ENCODE results near the gene ABCB9. TPM values are rescaled to one million over a fixed set of nuclear protein-coding genes. Genes with fewer than 3 reads are reported as not detected.

Gene ABCB9
- total and polyA plus RNA-seq, 8 donors, result 4.5 to 11.8 (median 8.3) TPM

DNA sequence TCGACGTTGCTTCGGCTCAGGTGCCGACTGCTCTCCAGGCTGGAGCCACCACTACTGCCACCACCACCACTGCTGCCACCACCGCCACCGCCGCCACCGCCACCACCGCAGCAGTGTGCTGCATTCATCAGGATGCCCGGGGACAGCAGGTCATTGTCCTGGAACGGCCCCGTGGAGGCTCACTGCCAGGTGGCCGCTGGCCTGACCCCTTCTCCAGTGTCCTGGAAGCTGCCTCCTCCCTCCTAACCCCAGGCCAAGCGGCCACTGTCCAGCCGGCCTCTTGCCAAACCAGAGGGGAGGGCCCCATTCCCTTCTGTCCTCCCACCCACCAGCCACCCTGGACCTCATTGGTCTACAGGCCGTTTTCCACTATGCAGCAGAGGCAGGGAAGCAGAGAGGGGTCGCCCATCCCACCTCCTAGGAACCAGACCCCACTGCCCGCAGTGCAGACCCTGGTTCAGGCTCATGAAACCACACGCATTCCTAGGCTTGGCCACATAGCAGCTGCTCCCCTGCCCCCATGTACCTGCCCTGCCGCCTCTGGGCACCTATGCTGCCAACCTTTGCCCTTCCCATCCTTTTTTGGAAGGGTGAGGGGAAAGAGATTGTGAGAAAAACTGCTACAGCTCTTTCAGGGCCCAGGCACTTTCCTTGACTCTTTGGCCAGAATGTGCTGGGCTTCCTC lies 29.4 kb upstream of the ABCB9 start:
- H3K27ac ChIP-seq, result no peak overlapping the region
- ATAC-seq, result no peak
- TF ChIP-seq, protein P1, sequence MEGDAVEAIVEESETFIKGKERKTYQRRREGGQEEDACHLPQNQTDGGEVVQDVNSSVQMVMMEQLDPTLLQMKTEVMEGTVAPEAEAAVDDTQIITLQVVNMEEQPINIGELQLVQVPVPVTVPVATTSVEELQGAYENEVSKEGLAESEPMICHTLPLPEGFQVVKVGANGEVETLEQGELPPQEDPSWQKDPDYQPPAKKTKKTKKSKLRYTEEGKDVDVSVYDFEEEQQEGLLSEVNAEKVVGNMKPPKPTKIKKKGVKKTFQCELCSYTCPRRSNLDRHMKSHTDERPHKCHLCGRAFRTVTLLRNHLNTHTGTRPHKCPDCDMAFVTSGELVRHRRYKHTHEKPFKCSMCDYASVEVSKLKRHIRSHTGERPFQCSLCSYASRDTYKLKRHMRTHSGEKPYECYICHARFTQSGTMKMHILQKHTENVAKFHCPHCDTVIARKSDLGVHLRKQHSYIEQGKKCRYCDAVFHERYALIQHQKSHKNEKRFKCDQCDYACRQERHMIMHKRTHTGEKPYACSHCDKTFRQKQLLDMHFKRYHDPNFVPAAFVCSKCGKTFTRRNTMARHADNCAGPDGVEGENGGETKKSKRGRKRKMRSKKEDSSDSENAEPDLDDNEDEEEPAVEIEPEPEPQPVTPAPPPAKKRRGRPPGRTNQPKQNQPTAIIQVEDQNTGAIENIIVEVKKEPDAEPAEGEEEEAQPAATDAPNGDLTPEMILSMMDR (IDR thresholded peaks at IDR 0.05), result no peak
- H3K4me1 ChIP-seq, result no peaks in the 10 kb centered on the region
- no peaks in the 10 kb centered on the region for H3K27me3 ChIP-seq
- H3K36me3 ChIP-seq, result peaks cover 0 to 73% of the 10 kb centered on the region in 2 donors
- H3K9me3 ChIP-seq, result no peaks in the 10 kb centered on the region
- DNase-seq, result peak in 1 of 4 donors; percentile 75
- intact Hi-C loops (cut with DNase I), result no loop called here
- no peak overlapping the region for H3K4me3 ChIP-seq

DNA sequence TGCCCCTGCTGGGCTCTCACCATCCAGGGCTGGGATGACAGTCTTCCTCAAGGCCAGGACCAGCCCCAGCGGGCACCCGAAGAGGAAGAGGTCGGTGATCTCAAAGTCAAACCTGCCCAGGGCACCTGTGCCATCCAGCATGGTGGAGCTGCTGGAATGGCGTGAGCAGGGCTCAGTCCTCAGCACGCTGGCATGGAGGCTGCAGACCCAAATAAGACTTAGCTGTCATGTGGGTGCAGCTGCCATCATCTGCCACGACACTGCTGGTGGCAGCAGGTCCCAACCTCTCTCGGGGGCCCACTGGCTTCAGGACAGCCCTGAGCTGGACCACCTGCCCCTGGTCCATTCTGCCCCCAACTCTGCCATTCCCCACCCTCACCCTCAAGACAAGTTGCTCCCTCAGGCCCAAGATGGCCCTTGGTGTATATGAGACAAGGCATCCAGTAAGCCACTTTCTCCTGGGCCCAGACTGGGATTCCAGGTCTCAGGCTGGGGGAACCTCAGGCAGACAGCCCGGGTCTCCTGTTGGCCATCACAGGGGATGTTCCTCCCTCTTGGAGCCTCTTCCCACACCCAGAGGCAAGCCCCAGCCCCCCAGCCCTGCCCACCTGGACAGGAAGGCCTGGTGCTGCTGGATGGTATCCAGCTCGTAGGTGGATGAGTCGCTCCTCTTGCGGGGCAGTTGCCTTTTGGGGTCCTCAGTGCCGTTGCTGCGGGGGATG lies 28.7 kb upstream of the ABCB9 start:
- TF ChIP-seq, protein P1 (IDR thresholded peaks at IDR 0.05), result no peak

DNA sequence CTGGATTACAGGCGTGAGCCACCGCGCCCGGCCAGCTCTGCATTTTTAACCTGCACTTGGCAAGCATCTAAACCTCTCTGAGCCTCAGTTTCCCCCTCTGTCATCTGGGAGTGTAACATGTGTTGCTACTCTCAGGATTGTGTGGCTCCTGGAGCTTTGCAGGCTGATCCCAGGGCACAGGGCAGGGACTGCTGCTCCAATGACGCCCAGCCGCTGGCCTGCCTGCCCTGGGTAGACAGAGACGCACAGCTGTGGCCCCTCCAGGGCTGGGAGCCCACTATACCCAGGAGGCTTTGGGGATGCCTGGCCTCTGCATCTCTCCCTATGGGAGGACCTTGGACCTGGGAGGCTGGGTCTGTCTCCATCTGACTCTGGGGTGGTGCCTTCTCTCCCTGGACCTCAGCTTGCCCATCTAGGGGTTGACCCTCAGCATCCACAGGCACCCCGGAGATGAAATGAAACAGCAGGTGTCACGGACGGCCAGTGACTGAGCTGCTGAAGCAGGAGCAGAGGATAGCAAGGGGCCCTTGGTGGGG lies 27.9 kb upstream of the ABCB9 start:
- ATAC-seq (no peak), DNase-seq (peak in 1 of 4 donors; percentile 42)
- Histone ChIP-seq H3K4me1 (no peaks in the 10 kb centered on the region), H3K27ac (no peak overlapping the region), H3K4me3 (no peak overlapping the region), H3K36me3 (peaks cover 0 to 72% of the 10 kb centered on the region in 2 donors), H3K9me3 (no peaks in the 10 kb centered on the region), H3K27me3 (no peaks in the 10 kb centered on the region)
- intact Hi-C loops (cut with DNase I), result no loop called here
- TF ChIP-seq, protein P1 (IDR thresholded peaks at IDR 0.05), result no peak

More for the DNA sequence above, 28.7 kb upstream of the ABCB9 start:
- ATAC-seq, result no peak
- Histone ChIP-seq H3K4me1 (no peaks in the 10 kb centered on the region), H3K36me3 (peaks cover 0 to 73% of the 10 kb centered on the region in 2 donors), H3K27ac (no peak overlapping the region), H3K27me3 (no peaks in the 10 kb centered on the region), H3K9me3 (no peaks in the 10 kb centered on the region), H3K4me3 (no peak overlapping the region)
- peak in 1 of 4 donors; percentile 54 for DNase-seq
- intact Hi-C loops (cut with DNase I), result no loop called here

DNA sequence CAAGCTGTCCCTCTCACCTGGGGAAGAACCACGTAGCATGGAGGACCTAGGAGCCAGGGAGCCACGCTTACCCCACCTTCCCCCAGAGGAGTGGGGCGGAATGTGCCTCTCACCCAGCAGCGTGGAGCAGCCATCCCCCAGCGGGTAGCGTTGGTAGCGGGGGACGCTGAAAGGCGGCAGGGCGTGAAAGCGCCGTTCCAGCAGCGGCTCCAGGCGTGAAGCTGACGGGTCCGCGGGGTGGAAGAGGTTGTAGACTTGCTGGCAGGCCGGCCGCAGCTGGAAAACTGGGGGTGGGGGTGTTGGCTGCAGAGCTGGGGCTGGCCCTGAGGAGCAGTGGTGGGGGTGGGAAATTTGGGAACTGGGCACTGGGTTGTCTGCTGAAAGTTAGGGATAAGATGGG lies 26.1 kb upstream of the ABCB9 start:
- TF ChIP-seq, protein P1 (IDR thresholded peaks at IDR 0.05), result no peak
- H3K36me3 ChIP-seq, result peaks cover 0 to 81% of the 10 kb centered on the region in 2 donors
- ATAC-seq (no peak), DNase-seq (peak in 1 of 4 donors; percentile 75)
- no peaks in the 10 kb centered on the region for H3K4me1 ChIP-seq
- intact Hi-C loops (cut with DNase I), result no loop called here
- H3K27ac ChIP-seq, result no peak overlapping the region
- no peaks in the 10 kb centered on the region for H3K9me3 ChIP-seq
- H3K27me3 ChIP-seq, result no peaks in the 10 kb centered on the region
- H3K4me3 ChIP-seq, result no peak overlapping the region

DNA sequence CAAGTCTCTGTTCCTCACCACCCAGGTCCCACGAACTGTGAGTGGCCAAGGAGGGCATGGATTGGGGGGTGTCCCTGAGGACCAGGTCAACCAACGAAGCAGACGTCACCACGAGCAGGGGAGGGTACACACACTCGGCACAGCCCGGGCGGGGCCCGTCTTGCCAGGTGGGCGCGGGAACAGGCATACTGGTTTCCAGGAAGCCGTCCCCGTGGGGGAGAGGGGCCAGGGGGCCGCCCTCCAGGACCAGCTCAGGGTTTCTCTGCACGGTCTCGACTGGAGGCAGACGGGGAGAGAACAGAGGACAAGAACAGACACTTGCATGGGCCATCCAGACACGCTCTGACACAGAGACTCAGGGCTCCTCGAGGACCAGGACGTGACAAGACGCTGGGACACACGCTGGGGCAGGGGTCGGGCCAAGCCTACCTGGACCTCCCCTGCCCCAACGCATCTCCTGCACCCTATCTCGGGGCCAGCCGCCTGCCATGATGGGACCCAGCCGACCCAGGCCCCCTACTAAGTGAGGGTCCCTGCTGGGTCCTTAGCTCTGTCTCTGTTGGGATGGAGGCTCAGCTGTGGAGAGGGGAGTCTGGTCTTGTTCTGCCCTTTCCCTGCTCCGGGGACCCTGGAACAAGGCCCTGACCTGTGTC lies 25.5 kb upstream of the ABCB9 start:
- Histone ChIP-seq H3K27me3 (no peaks in the 10 kb centered on the region), H3K36me3 (peaks cover 0 to 81% of the 10 kb centered on the region in 2 donors), H3K9me3 (no peaks in the 10 kb centered on the region), H3K4me1 (no peaks in the 10 kb centered on the region), H3K27ac (no peak overlapping the region), H3K4me3 (no peak overlapping the region)
- DNase-seq (peak in 1 of 4 donors; percentile 80), ATAC-seq (no peak)
- TF ChIP-seq, protein P1 (IDR thresholded peaks at IDR 0.05), result no peak
- intact Hi-C loops (cut with DNase I), result no loop called here

Measured in left lung (tissue), 10 donors.